ENCODE measurements around the gene RELN. TPM values are rescaled to one million over a fixed set of nuclear protein-coding genes. Genes with fewer than 3 reads are reported as not detected.

Gene RELN
- total and polyA plus RNA-seq, 9 of the 15 experiments (the other 6 are each of a cell fraction or from before 2014, with no cell fraction given), result 12.9 to 43.2 (median 18.1) TPM

GRCh38 chr7:103989200-103989784 is at the start of gene RELN (continued):
- TF ChIP-seq, protein P1, sequence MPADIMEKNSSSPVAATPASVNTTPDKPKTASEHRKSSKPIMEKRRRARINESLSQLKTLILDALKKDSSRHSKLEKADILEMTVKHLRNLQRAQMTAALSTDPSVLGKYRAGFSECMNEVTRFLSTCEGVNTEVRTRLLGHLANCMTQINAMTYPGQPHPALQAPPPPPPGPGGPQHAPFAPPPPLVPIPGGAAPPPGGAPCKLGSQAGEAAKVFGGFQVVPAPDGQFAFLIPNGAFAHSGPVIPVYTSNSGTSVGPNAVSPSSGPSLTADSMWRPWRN (IDR thresholded peaks at IDR 0.05; ENCODE audit: low read depth), result no peak
- peak; percentile 84 for TF ChIP-seq CXXC5 (CRISPR knock-in tag; IDR thresholded peaks at IDR 0.05)
- TF ChIP-seq, protein P2, sequence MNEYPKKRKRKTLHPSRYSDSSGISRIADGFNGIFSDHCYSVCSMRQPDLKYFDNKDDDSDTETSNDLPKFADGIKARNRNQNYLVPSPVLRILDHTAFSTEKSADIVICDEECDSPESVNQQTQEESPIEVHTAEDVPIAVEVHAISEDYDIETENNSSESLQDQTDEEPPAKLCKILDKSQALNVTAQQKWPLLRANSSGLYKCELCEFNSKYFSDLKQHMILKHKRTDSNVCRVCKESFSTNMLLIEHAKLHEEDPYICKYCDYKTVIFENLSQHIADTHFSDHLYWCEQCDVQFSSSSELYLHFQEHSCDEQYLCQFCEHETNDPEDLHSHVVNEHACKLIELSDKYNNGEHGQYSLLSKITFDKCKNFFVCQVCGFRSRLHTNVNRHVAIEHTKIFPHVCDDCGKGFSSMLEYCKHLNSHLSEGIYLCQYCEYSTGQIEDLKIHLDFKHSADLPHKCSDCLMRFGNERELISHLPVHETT (CRISPR knock-in tag; conservative IDR thresholded peaks at IDR 0.05 in 1 of 2, IDR thresholded peaks at IDR 0.05 in 1 of 2), result no peak
- TF ChIP-seq PTTG1 (tag; IDR thresholded peaks at IDR 0.05; ENCODE audit: low read depth), result no peak
- peak; percentile 79 for TF ChIP-seq RBFOX2 (IDR thresholded peaks at IDR 0.05; ENCODE audit: low read depth, low read length)
- 0 out of 2 replicates have a peak, but pooled peaks have one; percentile 47 for TF ChIP-seq FOXP1 (CRISPR knock-in tag; IDR thresholded peaks at IDR 0.05)
- TF ChIP-seq GATAD2B (IDR thresholded peaks at IDR 0.05; ENCODE audit: borderline replicate concordance), result peak; percentile 55; the same call in 1 of the 2 replicates
- TF ChIP-seq, protein P3, sequence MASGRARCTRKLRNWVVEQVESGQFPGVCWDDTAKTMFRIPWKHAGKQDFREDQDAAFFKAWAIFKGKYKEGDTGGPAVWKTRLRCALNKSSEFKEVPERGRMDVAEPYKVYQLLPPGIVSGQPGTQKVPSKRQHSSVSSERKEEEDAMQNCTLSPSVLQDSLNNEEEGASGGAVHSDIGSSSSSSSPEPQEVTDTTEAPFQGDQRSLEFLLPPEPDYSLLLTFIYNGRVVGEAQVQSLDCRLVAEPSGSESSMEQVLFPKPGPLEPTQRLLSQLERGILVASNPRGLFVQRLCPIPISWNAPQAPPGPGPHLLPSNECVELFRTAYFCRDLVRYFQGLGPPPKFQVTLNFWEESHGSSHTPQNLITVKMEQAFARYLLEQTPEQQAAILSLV (tag; IDR thresholded peaks at IDR 0.05), result no peak
- peak; percentile 65 for TF ChIP-seq RBBP5 (IDR thresholded peaks at IDR 0.05; ENCODE audit: borderline replicate concordance, insufficient read depth, low read length, poor library complexity, severe bottlenecking)
- TF ChIP-seq BRF2 (IDR thresholded peaks at IDR 0.05; ENCODE audit: borderline replicate concordance, insufficient read depth, insufficient read length), result no peak
- TF ChIP-seq KLF16 (IDR thresholded peaks at IDR 0.05), result no peak
- 0 out of 2 replicates have a peak, but pooled peaks have one; percentile 9 for TF ChIP-seq ZNF589 (CRISPR knock-in tag; IDR thresholded peaks at IDR 0.05; ENCODE audit: low read depth)
- TF ChIP-seq TAF7 (tag; IDR thresholded peaks at IDR 0.05), result no peak
- TF ChIP-seq, protein P4, sequence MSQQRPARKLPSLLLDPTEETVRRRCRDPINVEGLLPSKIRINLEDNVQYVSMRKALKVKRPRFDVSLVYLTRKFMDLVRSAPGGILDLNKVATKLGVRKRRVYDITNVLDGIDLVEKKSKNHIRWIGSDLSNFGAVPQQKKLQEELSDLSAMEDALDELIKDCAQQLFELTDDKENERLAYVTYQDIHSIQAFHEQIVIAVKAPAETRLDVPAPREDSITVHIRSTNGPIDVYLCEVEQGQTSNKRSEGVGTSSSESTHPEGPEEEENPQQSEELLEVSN (IDR thresholded peaks at IDR 0.05; ENCODE audit: borderline replicate concordance in 1 of 2, extremely low read depth in 1 of 2, insufficient read depth in 1 of 2, insufficient read length in 1 of 2, low read depth in 1 of 2, low read length in 1 of 2, poor library complexity in 1 of 2, severe bottlenecking in 1 of 2), result peak; percentile 67 to 94
- TF ChIP-seq, protein P5, sequence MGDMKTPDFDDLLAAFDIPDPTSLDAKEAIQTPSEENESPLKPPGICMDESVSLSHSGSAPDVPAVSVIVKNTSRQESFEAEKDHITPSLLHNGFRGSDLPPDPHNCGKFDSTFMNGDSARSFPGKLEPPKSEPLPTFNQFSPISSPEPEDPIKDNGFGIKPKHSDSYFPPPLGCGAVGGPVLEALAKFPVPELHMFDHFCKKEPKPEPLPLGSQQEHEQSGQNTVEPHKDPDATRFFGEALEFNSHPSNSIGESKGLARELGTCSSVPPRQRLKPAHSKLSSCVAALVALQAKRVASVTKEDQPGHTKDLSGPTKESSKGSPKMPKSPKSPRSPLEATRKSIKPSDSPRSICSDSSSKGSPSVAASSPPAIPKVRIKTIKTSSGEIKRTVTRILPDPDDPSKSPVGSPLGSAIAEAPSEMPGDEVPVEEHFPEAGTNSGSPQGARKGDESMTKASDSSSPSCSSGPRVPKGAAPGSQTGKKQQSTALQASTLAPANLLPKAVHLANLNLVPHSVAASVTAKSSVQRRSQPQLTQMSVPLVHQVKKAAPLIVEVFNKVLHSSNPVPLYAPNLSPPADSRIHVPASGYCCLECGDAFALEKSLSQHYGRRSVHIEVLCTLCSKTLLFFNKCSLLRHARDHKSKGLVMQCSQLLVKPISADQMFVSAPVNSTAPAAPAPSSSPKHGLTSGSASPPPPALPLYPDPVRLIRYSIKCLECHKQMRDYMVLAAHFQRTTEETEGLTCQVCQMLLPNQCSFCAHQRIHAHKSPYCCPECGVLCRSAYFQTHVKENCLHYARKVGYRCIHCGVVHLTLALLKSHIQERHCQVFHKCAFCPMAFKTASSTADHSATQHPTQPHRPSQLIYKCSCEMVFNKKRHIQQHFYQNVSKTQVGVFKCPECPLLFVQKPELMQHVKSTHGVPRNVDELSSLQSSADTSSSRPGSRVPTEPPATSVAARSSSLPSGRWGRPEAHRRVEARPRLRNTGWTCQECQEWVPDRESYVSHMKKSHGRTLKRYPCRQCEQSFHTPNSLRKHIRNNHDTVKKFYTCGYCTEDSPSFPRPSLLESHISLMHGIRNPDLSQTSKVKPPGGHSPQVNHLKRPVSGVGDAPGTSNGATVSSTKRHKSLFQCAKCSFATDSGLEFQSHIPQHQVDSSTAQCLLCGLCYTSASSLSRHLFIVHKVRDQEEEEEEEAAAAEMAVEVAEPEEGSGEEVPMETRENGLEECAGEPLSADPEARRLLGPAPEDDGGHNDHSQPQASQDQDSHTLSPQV (IDR thresholded peaks at IDR 0.05), result 0 out of 2 replicates have a peak, but pooled peaks have one; percentile 39
